GM23248 (cell line): ENCODE results near the gene ELF2. TPM values are rescaled to one million over a fixed set of nuclear protein-coding genes. Genes with fewer than 3 reads are reported as not detected.
"Not testable (repeated sequence)": the region's sequence is repeated elsewhere in the genome, so short reads cannot be mapped to it uniquely, and the experiment has no call there.

ENCODE experiments used
- DNase-seq: peaks from one replicate; pipeline ENCODE4 v3.0.0-alpha.2; 2015
- H2AFZ ChIP-seq: fragments of 200-600 bp; sonication (generic); 2 replicates; pipeline ENCODE4 v1.6.1; 2016; ENCODE audit warnings: antibody characterized with exemption
- H3F3A ChIP-seq: fragments of 200-600 bp; sonication (generic); 2 replicates; pipeline ENCODE4 v1.6.1; 2016; ENCODE audit warnings: mild to moderate bottlenecking, antibody characterized with exemption, mixed run types; ENCODE audit not compliant: insufficient read depth
- H3K27ac ChIP-seq: fragments of 200-600 bp; sonication (generic); 2 replicates; pipeline ENCODE4 v1.5.1; 2016; ENCODE audit warnings: mild to moderate bottlenecking
- H3K27me3 ChIP-seq: fragments of 200-600 bp; sonication (generic); replicated peaks from 2 replicates; pipeline ENCODE4 v1.6.1; 2016; ENCODE audit warnings: mild to moderate bottlenecking; ENCODE audit not compliant: insufficient read depth
- H3K36me3 ChIP-seq: fragments of 200-600 bp; sonication (generic); 2 replicates; pipeline ENCODE4 v1.6.1; 2016; ENCODE audit warnings: low read depth, mild to moderate bottlenecking
- H3K4me1 ChIP-seq: fragments of 200-600 bp; sonication (generic); 2 replicates; pipeline ENCODE4 v1.6.1; 2016; ENCODE audit warnings: mild to moderate bottlenecking; ENCODE audit not compliant: insufficient read depth
- H3K4me2 ChIP-seq: fragments of 200-600 bp; sonication (generic); one replicate; pipeline ENCODE4 v1.6.1; 2016; ENCODE audit warnings: mild to moderate bottlenecking; ENCODE audit not compliant: unreplicated experiment
- H3K4me3 ChIP-seq: fragments of 200-600 bp; sonication (generic); 2 replicates; pipeline ENCODE4 v1.5.1; 2016; ENCODE audit warnings: mild to moderate bottlenecking
- H3K79me2 ChIP-seq: fragments of 200-600 bp; sonication (generic); 2 replicates; pipeline ENCODE4 v1.6.1; 2016; ENCODE audit warnings: mild to moderate bottlenecking; ENCODE audit not compliant: insufficient read depth
- H3K9ac ChIP-seq: fragments of 200-600 bp; sonication (generic); 2 replicates; pipeline ENCODE4 v1.6.1; 2016; ENCODE audit warnings: mild to moderate bottlenecking
- H3K9me2 ChIP-seq: fragments of 200-600 bp; sonication (generic); 2 replicates; pipeline ENCODE4 v1.6.1; 2016; ENCODE audit warnings: mixed run types, mild to moderate bottlenecking, moderate library complexity; ENCODE audit not compliant: insufficient read depth
- H3K9me3 ChIP-seq: fragments of 200-600 bp; sonication (generic); one replicate; pipeline ENCODE4 v1.6.1; 2017; ENCODE audit warnings: low read depth
- H4K20me1 ChIP-seq: fragments of 200-600 bp; sonication (generic); 2 replicates; pipeline ENCODE4 v1.6.0; 2016; ENCODE audit not compliant: insufficient read depth
- EZH2 ChIP-seq: fragments of 200-600 bp; sonication (generic); IDR thresholded peaks from 2 replicates; pipeline ENCODE4 v1.6.1; 2018; ENCODE audit warnings: antibody characterized with exemption, mild to moderate bottlenecking; ENCODE audit not compliant: insufficient read depth, poor library complexity, severe bottlenecking
- EZH2phosphoT487 ChIP-seq: fragments of 200-600 bp; sonication (generic); IDR thresholded peaks from 2 replicates; pipeline ENCODE4 v1.6.1; 2018; ENCODE audit warnings: antibody characterized with exemption, moderate library complexity, mild to moderate bottlenecking, low read depth; ENCODE audit not compliant: insufficient read depth
- WGBS, 2 experiments: methylation state at CpG; one replicate each; pipeline ENCODE4 v1.1.6; 2015 to 2017; ENCODE audit warnings: low lambda C conversion rate in 2 of 2, low coverage in 1 of 2; ENCODE audit errors: missing lambda C conversion rate in 2 of 2; 5-methylcytosine and 5-hydroxymethylcytosine counted together
- in situ Hi-C: fragments of 300-500 bp; cut with MboI; formaldehyde crosslinking; loops from 2 replicates; pipeline ENCODE4 v1.15.0; 2020
- polyA plus RNA-seq: library from polyadenylated mRNA; unstranded; fragments of >200 nt; fragmentation: Nextera tagmentation; extraction: Ambion mirVana; gene quantifications from 2 replicates; pipeline ENCODE4 v1.2.1, GENCODE V29; 2016
- total RNA-seq: library from RNA; depleted of rRNA; stranded (reverse); fragments of >200 nt; shearing (Covaris generic); gene quantifications from 2 replicates; pipeline ENCODE4 v1.2.3, GENCODE V29; 2014

ELF2 gene
- total and polyA plus RNA-seq, 2 experiments from 2014 or later, result 18.8 to 34.5 TPM

- Histone ChIP-seq H3K4me1 (0 out of 2 replicates have a peak, but pooled peaks cover 7% of the 10 kb centered on the region), H3K9ac (no peak overlapping the region), H4K20me1 (no peaks in the 10 kb centered on the region), H3K27ac (no peak overlapping the region), H3K27me3 (no peaks in the 10 kb centered on the region), H3K4me2 (no peak overlapping the region), H3K4me3 (no peak overlapping the region), H3K9me2 (no peaks in the 10 kb centered on the region), H3K9me3 (no peaks in the 10 kb centered on the region), H2AFZ (no peak overlapping the region), H3K79me2 (peaks cover 91% of the 10 kb centered on the region), H3F3A (no peaks in the 10 kb centered on the region), H3K36me3 (no peaks in the 10 kb centered on the region)
- TF ChIP-seq EZH2 (no peak), EZH2phosphoT487 (no peak)
- in situ Hi-C loops, result no loop called here
- no peak for DNase-seq
- 98 to 100% methylated on average over 2 of the region's 2 CpGs for WGBS, 2 experiments
Observed at GRCh38 chr4:139163806-139164206, 13.2 kb downstream of the ELF2 start.

GRCh38 chr4:139157977-139158376, 19.0 kb downstream of the ELF2 start:
- H2AFZ ChIP-seq, H3K27me3 ChIP-seq, H4K20me1 ChIP-seq, H3K36me3 ChIP-seq, H3K4me2 ChIP-seq, H3K9me3 ChIP-seq, H3K4me3 ChIP-seq, H3F3A ChIP-seq, H3K27ac ChIP-seq, H3K9me2 ChIP-seq, H3K9ac ChIP-seq, in situ Hi-C loops, H3K4me1 ChIP-seq, DNase-seq: not testable (repeated sequence)
- WGBS, 2 experiments, result 93 to 94% methylated on average over 9 of the region's 9 CpGs
- peaks cover 87% of the 10 kb centered on the region for H3K79me2 ChIP-seq

- no peaks in the 10 kb centered on the region for H4K20me1 ChIP-seq
- no peak overlapping the region for H2AFZ ChIP-seq
- peaks cover 3% of the 10 kb centered on the region; the same call in 1 of the 2 replicates for H3F3A ChIP-seq
- peaks cover 10% of the 10 kb centered on the region; the same call in 1 of the 2 replicates for H3K4me1 ChIP-seq
- no peak overlapping the region for H3K4me3 ChIP-seq
- no peaks in the 10 kb centered on the region for H3K36me3 ChIP-seq
- no peak overlapping the region for H3K9ac ChIP-seq
- no peaks in the 10 kb centered on the region for H3K9me3 ChIP-seq
- in situ Hi-C loops, result no loop called here
- DNase-seq, result no peak
- peaks cover 87% of the 10 kb centered on the region for H3K79me2 ChIP-seq
- no peaks in the 10 kb centered on the region for H3K27me3 ChIP-seq
- TF ChIP-seq EZH2 (no peak), EZH2phosphoT487 (no peak)
- no peaks in the 10 kb centered on the region for H3K9me2 ChIP-seq
- H3K4me2 ChIP-seq, result no peak overlapping the region
- no peak overlapping the region for H3K27ac ChIP-seq
- 91 to 93% methylated on average over 5 of the region's 5 CpGs for WGBS, 2 experiments
Observed at GRCh38 chr4:139154952-139155557, 22.0 kb downstream of the ELF2 start.

GRCh38 chr4:139154538-139154937, 22.5 kb downstream of the ELF2 start:
- Histone ChIP-seq H4K20me1 (no peaks in the 10 kb centered on the region), H3K9me3 (no peaks in the 10 kb centered on the region), H3K79me2 (peaks cover 87% of the 10 kb centered on the region), H3K4me2 (no peak overlapping the region), H3K9me2 (no peaks in the 10 kb centered on the region), H3K27ac (no peak overlapping the region), H3K9ac (no peak overlapping the region), H3K27me3 (no peaks in the 10 kb centered on the region), H3F3A (peaks cover 3% of the 10 kb centered on the region; the same call in 1 of the 2 replicates), H3K4me3 (no peak overlapping the region), H3K36me3 (no peaks in the 10 kb centered on the region), H3K4me1 (peaks cover 10% of the 10 kb centered on the region; the same call in 1 of the 2 replicates), H2AFZ (no peak overlapping the region)
- TF ChIP-seq EZH2phosphoT487 (no peak), EZH2 (no peak)
- in situ Hi-C loops, result no loop called here
- WGBS, 2 experiments, result 100% methylated on average over 1 of the region's 1 CpG
- DNase-seq, result no peak

GRCh38 chr4:139154134-139154421, 22.9 kb downstream of the ELF2 start:
- WGBS, 2 experiments, result 96% methylated on average over 2 of the region's 2 CpGs
- no peak overlapping the region for H3K27ac ChIP-seq

More at GRCh38 chr4:139154134-139154421, 22.9 kb downstream of the ELF2 start:
- Histone ChIP-seq H3K9me2 (no peaks in the 10 kb centered on the region), H2AFZ (no peak overlapping the region), H3K4me2 (no peak overlapping the region), H3K79me2 (peaks cover 89% of the 10 kb centered on the region), H3K36me3 (no peaks in the 10 kb centered on the region), H3K27me3 (no peaks in the 10 kb centered on the region), H3K4me1 (peaks cover 10% of the 10 kb centered on the region; the same call in 1 of the 2 replicates), H3F3A (peaks cover 3% of the 10 kb centered on the region; the same call in 1 of the 2 replicates), H3K9me3 (no peaks in the 10 kb centered on the region), H4K20me1 (no peaks in the 10 kb centered on the region), H3K9ac (no peak overlapping the region), H3K4me3 (no peak overlapping the region)
- TF ChIP-seq EZH2phosphoT487 (no peak), EZH2 (no peak)
- in situ Hi-C loops, result no loop called here
- no peak for DNase-seq
